Measurements from ENCODE around the gene PI4KA.

The PI4KA gene

GRCh38 chr22:20792966-20793728 is 65.5 kb downstream of the PI4KA start:
- DNase-seq (ENCODE audit: low spot score) = no peak

GRCh38 chr22:20792221-20792965 is 66.2 kb downstream of the PI4KA start:
- no peak for DNase-seq (ENCODE audit: low spot score)

- DNase-seq (ENCODE audit: low spot score) = no peak
Measured at GRCh38 chr22:20788627-20789344, 69.8 kb downstream of the PI4KA start.

GRCh38 chr22:20787746-20788626 is 70.6 kb downstream of the PI4KA start:
- no peak for DNase-seq (ENCODE audit: low spot score)

- no peak for DNase-seq (ENCODE audit: low spot score)
Measured at GRCh38 chr22:20787223-20787622, 71.4 kb downstream of the PI4KA start.

GRCh38 chr22:20786536-20786979 is 72.1 kb downstream of the PI4KA start:
- no peak for DNase-seq (ENCODE audit: low spot score)

GRCh38 chr22:20786048-20786447 is 72.6 kb downstream of the PI4KA start:
- no peak for DNase-seq (ENCODE audit: low spot score)

GRCh38 chr22:20785415-20785814 is 73.2 kb downstream of the PI4KA start:
- no peak for DNase-seq (ENCODE audit: low spot score)

GRCh38 chr22:20783844-20784723 is 74.5 kb downstream of the PI4KA start:
- peak; percentile 56 for DNase-seq (ENCODE audit: low spot score)

- DNase-seq (ENCODE audit: low spot score) = no peak
Measured at GRCh38 chr22:20783300-20783673, 75.3 kb downstream of the PI4KA start.

GRCh38 chr22:20782596-20783299 is 75.9 kb downstream of the PI4KA start:
- DNase-seq (ENCODE audit: low spot score) = no peak

GRCh38 chr22:20782083-20782482 is 76.5 kb downstream of the PI4KA start:
- no peak for DNase-seq (ENCODE audit: low spot score)

GRCh38 chr22:20781272-20781990 is 77.2 kb downstream of the PI4KA start:
- DNase-seq (ENCODE audit: low spot score) = no peak

GRCh38 chr22:20779818-20780158 is 78.8 kb downstream of the PI4KA start:
- DNase-seq (ENCODE audit: low spot score) = no peak

- no peak for DNase-seq (ENCODE audit: low spot score)
Measured at GRCh38 chr22:20779014-20779817, 79.4 kb downstream of the PI4KA start.

- no peak for DNase-seq (ENCODE audit: low spot score)
Measured at GRCh38 chr22:20777420-20778177, 81.0 kb downstream of the PI4KA start.

- DNase-seq (ENCODE audit: low spot score) = no peak
Measured at GRCh38 chr22:20776624-20777405, 81.8 kb downstream of the PI4KA start.

All from CD4-positive, alpha-beta T cell treated with Interleukin-2 at 100 ng/mL for 4 hours (primary cell).